Smooth muscle cell (in vitro differentiated cells): ENCODE data around the gene TIMP4. TPM values are rescaled to one million over a fixed set of nuclear protein-coding genes. Genes with fewer than 3 reads are reported as not detected.

Experiments
- DNase-seq: peaks from one replicate; lab custom pipeline; 2025; ENCODE audit not compliant: unreplicated experiment; lab: John Stamatoyannopoulos, UW
- H2AFZ ChIP-seq: fragments of 200-600 bp; sonication (generic); 2 replicates; pipeline ENCODE4 v1.6.0; 2016; ENCODE audit warnings: antibody characterized with exemption, low read depth, mild to moderate bottlenecking
- H3F3A ChIP-seq: fragments of 200-600 bp; sonication (generic); 2 replicates; pipeline ENCODE4 v1.6.0; 2017; ENCODE audit warnings: antibody characterized with exemption, low read depth
- H3K27ac ChIP-seq: fragments of 200-600 bp; sonication (generic); 2 replicates; pipeline ENCODE4 v1.5.1; 2016; ENCODE audit warnings: low read depth, mild to moderate bottlenecking
- H3K27me3 ChIP-seq: fragments of 200-600 bp; sonication (generic); 2 replicates; pipeline ENCODE4 v1.6.1; 2016; ENCODE audit warnings: low read depth, mild to moderate bottlenecking
- H3K36me3 ChIP-seq: fragments of 200-600 bp; sonication (generic); 2 replicates; pipeline ENCODE4 v1.5.1; 2016; ENCODE audit warnings: low read depth
- H3K4me1 ChIP-seq: fragments of 200-600 bp; sonication (generic); 2 replicates; pipeline ENCODE4 v1.5.1; 2016; ENCODE audit warnings: low read depth
- H3K4me2 ChIP-seq: fragments of 200-600 bp; sonication (generic); 2 replicates; pipeline ENCODE4 v1.6.0; 2016; ENCODE audit warnings: mild to moderate bottlenecking
- H3K4me3 ChIP-seq: fragments of 200-600 bp; sonication (generic); 2 replicates; pipeline ENCODE4 v1.5.1; 2016; ENCODE audit warnings: mild to moderate bottlenecking
- H3K79me2 ChIP-seq: fragments of 200-600 bp; sonication (generic); 2 replicates; pipeline ENCODE4 v1.6.0; 2016; ENCODE audit warnings: low read depth, mild to moderate bottlenecking
- H3K9ac ChIP-seq: fragments of 200-600 bp; sonication (generic); 2 replicates; pipeline ENCODE4 v1.6.0; 2016; ENCODE audit warnings: low read depth
- H3K9me3 ChIP-seq: fragments of 200-600 bp; sonication (generic); replicated peaks from 2 replicates; pipeline ENCODE4 v1.5.1; 2016; ENCODE audit warnings: low read depth
- H4K20me1 ChIP-seq: fragments of 200-600 bp; sonication (generic); 2 replicates; pipeline ENCODE4 v1.6.0; 2016; ENCODE audit warnings: low read depth
- WGBS: methylation state at CpG from one replicate; pipeline ENCODE4 v1.1.7; 2016; ENCODE audit warnings: low lambda C conversion rate; 5-methylcytosine and 5-hydroxymethylcytosine counted together
- polyA plus RNA-seq: library from polyadenylated mRNA; unstranded; fragments of >200 nt; fragmentation: Nextera tagmentation; extraction: Ambion mirVana; gene quantifications from 2 replicates; pipeline ENCODE4 v1.2.1, GENCODE V29; 2016
- total RNA-seq: library from RNA; depleted of rRNA; stranded (reverse); fragments of >200 nt; gene quantifications from 2 replicates; pipeline ENCODE4 v1.2.3, GENCODE V29; 2014
- TF ChIP-seq, protein P1 (sequence below): fragments of 200-600 bp; sonication (generic); IDR thresholded peaks from 2 replicates; pipeline ENCODE4 v1.5.1; 2017; ENCODE audit warnings: borderline replicate concordance, mild to moderate bottlenecking, antibody characterized with exemption; ENCODE audit not compliant: insufficient read depth, poor library complexity, severe bottlenecking

The TIMP4 gene
- total and polyA plus RNA-seq, 2 experiments from 2014 or later = 0.27 to 1.5 TPM

DNA sequence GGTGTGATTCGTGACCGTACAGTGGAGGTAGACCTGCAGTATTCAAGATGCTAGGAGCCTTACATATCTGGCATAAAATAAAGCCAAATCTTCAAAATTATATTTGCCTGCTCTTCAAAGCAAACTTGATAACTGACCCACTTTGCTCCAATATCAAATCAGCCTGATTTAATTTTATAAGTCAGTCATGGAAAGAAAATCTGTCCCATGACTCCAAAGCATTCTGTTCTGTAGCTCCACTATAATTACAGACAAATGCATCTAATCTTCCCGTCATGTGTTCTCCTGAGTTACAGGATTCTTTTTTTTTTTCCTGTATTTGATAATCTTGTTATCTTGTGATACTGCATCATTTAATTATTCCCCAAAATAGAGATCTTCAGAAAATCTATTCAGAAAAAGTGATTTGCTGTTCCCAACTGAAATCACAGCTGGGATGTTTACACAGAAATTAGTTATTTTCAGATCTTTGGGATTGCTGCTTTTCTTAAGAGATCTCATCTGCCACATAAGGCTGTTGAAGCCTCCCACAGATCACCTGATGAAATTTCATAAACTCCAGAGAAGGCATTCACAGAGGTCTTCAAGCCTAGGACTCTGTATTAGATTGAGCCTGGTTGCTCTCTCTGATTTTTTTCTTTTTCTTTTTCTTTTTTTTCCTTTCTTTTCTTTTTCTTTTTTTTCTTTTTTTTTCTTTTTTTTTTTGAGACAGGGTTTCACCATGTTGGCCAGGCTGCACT, 27.2 kb downstream of the TIMP4 start:
- H3K9ac ChIP-seq = no peak overlapping the region
- H3K4me2 ChIP-seq = no peak overlapping the region
- H3K9me3 ChIP-seq = no peaks in the 10 kb centered on the region
- H2AFZ ChIP-seq = no peak overlapping the region
- H3K27me3 ChIP-seq = no peaks in the 10 kb centered on the region
- TF ChIP-seq, protein P1, sequence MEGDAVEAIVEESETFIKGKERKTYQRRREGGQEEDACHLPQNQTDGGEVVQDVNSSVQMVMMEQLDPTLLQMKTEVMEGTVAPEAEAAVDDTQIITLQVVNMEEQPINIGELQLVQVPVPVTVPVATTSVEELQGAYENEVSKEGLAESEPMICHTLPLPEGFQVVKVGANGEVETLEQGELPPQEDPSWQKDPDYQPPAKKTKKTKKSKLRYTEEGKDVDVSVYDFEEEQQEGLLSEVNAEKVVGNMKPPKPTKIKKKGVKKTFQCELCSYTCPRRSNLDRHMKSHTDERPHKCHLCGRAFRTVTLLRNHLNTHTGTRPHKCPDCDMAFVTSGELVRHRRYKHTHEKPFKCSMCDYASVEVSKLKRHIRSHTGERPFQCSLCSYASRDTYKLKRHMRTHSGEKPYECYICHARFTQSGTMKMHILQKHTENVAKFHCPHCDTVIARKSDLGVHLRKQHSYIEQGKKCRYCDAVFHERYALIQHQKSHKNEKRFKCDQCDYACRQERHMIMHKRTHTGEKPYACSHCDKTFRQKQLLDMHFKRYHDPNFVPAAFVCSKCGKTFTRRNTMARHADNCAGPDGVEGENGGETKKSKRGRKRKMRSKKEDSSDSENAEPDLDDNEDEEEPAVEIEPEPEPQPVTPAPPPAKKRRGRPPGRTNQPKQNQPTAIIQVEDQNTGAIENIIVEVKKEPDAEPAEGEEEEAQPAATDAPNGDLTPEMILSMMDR = no peak
- H3K27ac ChIP-seq = no peak overlapping the region
- WGBS = 86% methylated on average over 3 of the region's 3 CpGs
- H3F3A ChIP-seq = no peaks in the 10 kb centered on the region
- no peaks in the 10 kb centered on the region for H3K36me3 ChIP-seq
- no peaks in the 10 kb centered on the region for H3K79me2 ChIP-seq
- no peaks in the 10 kb centered on the region for H4K20me1 ChIP-seq
- H3K4me1 ChIP-seq = no peaks in the 10 kb centered on the region
- DNase-seq = no peak
- no peak overlapping the region for H3K4me3 ChIP-seq

DNA sequence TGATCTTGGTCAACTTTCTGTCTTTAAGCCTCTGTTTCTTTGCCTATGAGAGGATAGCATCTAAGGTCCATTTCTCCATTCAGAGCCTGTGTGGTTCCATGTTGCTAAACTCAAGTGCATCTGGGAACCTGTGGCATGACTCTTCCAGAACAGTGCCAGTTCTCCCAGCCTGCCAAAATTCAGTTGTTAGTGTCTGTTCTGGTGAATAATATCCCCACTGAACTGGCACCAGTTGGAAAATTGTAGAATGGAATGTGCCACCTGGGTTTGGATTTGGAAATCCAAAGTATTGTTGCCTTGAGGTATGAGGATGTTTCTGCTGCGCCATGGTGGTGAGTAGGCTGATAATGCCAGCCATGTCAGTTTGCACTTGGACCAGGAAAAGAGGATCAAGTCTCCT, 31.3 kb downstream of the TIMP4 start:
- Histone ChIP-seq H3K27me3 (no peaks in the 10 kb centered on the region), H3K27ac (no peak overlapping the region), H3K9ac (no peak overlapping the region), H3K4me2 (no peak overlapping the region), H2AFZ (no peak overlapping the region), H3K9me3 (no peaks in the 10 kb centered on the region), H3K36me3 (no peaks in the 10 kb centered on the region), H3K79me2 (no peaks in the 10 kb centered on the region), H4K20me1 (no peaks in the 10 kb centered on the region), H3F3A (no peaks in the 10 kb centered on the region), H3K4me1 (no peaks in the 10 kb centered on the region), H3K4me3 (no peak overlapping the region)
- no peak for DNase-seq
- 95% methylated on average over 1 of the region's 1 CpG for WGBS
- TF ChIP-seq, protein P1 = no peak

GRCh38 chr3:12125772-12126171, 32.9 kb downstream of the TIMP4 start:
- Histone ChIP-seq H3K4me1 (no peaks in the 10 kb centered on the region), H3K27ac (no peak overlapping the region), H3K36me3 (no peaks in the 10 kb centered on the region), H2AFZ (no peak overlapping the region), H4K20me1 (no peaks in the 10 kb centered on the region), H3F3A (no peaks in the 10 kb centered on the region), H3K9me3 (no peaks in the 10 kb centered on the region), H3K79me2 (no peaks in the 10 kb centered on the region), H3K9ac (no peak overlapping the region), H3K4me3 (no peak overlapping the region), H3K4me2 (no peak overlapping the region), H3K27me3 (no peaks in the 10 kb centered on the region)
- TF ChIP-seq, protein P1 = no peak
- 86% methylated on average over 1 of the region's 1 CpG for WGBS
- no peak for DNase-seq

DNA sequence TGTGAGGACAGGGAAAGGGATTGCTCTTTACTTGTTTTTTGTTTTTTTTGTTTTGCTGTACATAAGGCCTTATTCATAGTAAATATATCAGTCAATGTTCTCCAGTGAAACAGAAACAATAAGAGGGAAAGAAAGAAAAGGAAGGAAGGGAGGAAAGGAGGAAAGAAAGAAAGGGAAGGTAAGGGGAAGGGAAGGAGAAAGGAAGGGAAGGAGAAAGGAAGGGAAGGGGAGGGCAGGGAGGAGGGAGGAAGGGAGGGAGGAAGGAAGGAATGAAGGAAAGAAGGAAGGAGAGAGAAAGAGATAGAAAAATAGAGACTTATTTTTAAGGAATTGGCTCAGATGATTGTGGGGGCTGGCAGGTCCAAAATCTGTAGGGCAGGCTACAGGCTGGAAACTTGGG, 37.2 kb downstream of the TIMP4 start:
- TF ChIP-seq, protein P1 = no peak
- Histone ChIP-seq H3K4me2 (no peak overlapping the region), H3K4me1 (no peaks in the 10 kb centered on the region), H3K9me3 (no peaks in the 10 kb centered on the region), H3K4me3 (no peak overlapping the region), H3K27me3 (no peaks in the 10 kb centered on the region), H2AFZ (no peak overlapping the region), H3K36me3 (no peaks in the 10 kb centered on the region), H4K20me1 (no peaks in the 10 kb centered on the region), H3F3A (no peaks in the 10 kb centered on the region), H3K79me2 (no peaks in the 10 kb centered on the region), H3K27ac (no peak overlapping the region), H3K9ac (no peak overlapping the region)
- DNase-seq = no peak
